PFSK-1 (cell line): ENCODE measurements around the gene SYNDIG1.

Experiments used
- FOXP2 ChIP-seq: optimal IDR thresholded peaks from 2 replicates; pipeline ENCODE3; 2011; ENCODE audit warnings: borderline replicate concordance, control low read depth, inconsistent platforms; ENCODE audit not compliant: insufficient read depth; ENCODE audit errors: extremely low read length, extremely low read depth
- POLR2AphosphoS5 ChIP-seq: IDR thresholded peaks from 2 replicates; pipeline ENCODE4 v1.6.1; 2012; ENCODE audit warnings: low read depth, mild to moderate bottlenecking, control low read depth, low read length, moderate library complexity
- REST ChIP-seq, 2 experiments: IDR thresholded peaks; 2 replicates each; pipeline versions ENCODE4 v1.6.1 to v1.8.0; 2011 to 2012; ENCODE audit warnings: low read depth in 2 of 2, low read length in 2 of 2, control low read depth in 1 of 2, inconsistent platforms in 1 of 2, mild to moderate bottlenecking in 1 of 2, moderate library complexity in 1 of 2; ENCODE audit not compliant: insufficient read depth in 1 of 2
- SIN3A ChIP-seq: IDR thresholded peaks from 2 replicates; pipeline ENCODE4 v1.6.1; 2012; ENCODE audit warnings: mild to moderate bottlenecking, low read length, moderate library complexity, borderline replicate concordance; ENCODE audit not compliant: insufficient read depth
- TAF1 ChIP-seq: IDR thresholded peaks from 2 replicates; pipeline ENCODE4 v1.6.1; 2012; ENCODE audit warnings: low read length, control low read depth, borderline replicate concordance; ENCODE audit not compliant: insufficient read depth

Gene SYNDIG1

DNA sequence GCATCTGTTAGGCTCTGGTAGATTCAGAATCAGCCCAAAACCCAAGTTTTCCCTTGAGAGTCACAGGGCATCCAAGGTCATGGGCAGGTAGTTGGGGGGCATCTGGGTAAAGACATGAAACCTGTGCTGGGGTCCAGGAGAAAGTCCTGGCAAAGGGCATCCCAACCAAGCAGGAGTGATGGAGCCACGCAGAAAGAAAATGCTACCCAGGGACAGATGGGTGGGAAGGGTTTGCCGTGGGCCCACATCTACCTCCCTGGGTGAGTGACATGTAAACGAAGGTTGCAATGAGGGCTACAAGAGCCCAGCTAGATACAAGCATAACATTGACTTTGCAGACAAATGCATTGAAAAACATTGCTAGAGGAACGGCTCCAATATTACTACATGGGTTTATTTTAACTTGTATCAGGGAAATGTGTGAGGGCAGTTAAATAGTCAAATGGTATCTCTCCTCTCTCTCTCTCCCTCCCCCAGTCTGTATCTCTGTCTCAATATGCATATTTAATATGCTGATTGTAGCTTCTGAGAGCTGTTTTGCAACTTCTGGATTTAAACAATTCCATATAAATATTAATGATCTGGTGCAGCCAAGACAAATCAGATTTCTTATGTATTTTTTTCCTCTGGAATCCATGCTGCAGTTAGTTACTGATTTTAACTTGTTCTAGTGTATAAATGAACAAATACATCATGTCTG is 135.7 kb downstream of the SYNDIG1 start:
- no peak for TF ChIP-seq POLR2AphosphoS5
- no peak for TF ChIP-seq TAF1
- no peak for TF ChIP-seq REST (IDR thresholded peaks at IDR 0.05; ENCODE audit: insufficient read depth in 1 of 2, low read depth in 2 of 2, low read length in 2 of 2)
- TF ChIP-seq FOXP2: no peak
- TF ChIP-seq SIN3A: no peak

DNA sequence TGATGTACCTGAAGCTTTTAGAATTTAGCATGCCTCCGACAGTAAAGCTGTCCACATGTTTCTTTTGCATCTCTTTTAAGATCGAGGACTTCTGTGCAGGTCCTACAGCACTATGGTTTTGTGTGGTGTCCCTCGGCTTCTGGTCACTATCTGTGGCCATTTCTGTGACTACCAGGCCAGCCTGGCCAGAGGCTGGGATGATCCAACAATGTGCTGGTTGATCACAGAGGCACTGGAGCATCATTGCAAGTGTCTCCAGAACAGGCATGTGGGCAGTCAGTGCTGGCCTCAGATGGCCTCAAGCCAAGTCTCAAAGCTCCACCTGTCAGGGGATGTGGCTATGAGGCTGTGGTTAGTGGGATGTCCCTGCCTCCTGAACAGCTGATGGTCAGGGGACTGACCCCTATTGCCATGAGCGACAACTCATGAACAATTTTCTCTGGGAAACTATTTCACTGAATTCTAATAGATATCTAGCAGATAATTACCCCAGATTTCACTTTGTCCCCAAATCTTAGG is 136.6 kb downstream of the SYNDIG1 start:
- TF ChIP-seq POLR2AphosphoS5 (no peak), SIN3A (no peak), FOXP2 (no peak), REST (IDR thresholded peaks at IDR 0.05; ENCODE audit: insufficient read depth in 1 of 2, low read depth in 2 of 2, low read length in 2 of 2) (no peak), TAF1 (no peak)

DNA sequence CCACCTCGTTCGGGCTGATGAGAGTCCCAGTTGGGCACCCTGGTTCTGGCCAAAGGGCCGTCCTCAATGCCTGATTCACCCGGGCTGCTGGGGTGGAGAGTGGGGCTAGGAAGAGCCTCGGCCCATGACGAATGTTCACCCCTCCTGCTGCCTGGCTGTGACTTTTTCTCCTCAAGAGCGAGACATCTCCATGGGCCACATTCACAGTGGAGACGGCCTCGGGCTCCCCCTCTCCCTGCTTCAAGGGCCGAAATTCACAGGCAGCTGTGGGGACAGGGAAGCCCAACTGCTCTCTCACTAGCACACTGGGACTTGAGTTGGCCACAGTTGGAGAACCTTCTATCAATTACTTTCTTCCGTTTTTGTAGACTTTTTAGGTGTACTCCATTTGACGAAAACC is 138.0 kb downstream of the SYNDIG1 start:
- TF ChIP-seq FOXP2 (no peak), TAF1 (no peak), POLR2AphosphoS5 (no peak), REST (IDR thresholded peaks at IDR 0.05; ENCODE audit: insufficient read depth in 1 of 2, low read depth in 2 of 2, low read length in 2 of 2) (no peak), SIN3A (no peak)

DNA sequence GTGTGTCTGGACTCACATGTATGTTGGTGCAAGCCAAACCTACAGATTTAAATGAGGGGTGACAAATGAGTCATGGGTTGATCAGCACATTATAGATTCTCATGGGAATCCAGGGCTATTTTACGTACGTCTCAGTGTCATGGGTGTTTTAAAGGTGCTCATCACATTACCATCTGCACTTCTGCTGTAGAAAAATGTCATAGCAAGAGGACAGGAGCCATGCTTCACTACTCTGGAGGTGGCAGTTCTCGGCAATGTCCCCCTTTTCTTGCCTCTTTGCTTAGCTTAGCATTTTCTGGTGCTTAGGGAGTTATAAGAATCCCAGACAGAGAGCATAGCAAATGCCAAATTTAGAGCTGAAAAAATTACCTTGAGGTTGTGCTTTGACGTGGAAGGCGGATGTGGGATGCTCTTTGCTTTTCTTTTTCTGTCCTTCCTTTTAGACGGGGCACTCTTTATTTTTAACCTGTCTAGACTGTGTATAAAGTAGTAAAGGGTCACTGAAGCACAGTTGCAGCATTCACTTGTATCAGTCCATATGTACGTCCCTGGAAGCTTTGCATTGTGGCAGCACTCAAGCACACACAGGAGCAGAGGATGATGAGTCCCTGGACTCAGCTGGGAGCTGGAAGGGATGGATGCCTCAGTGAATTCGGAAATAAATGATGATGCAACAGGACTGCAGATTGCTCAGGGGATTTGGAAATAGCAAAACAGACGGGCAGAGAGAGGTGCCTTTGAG is 139.7 kb downstream of the SYNDIG1 start:
- TF ChIP-seq REST (IDR thresholded peaks at IDR 0.05; ENCODE audit: insufficient read depth in 1 of 2, low read depth in 2 of 2, low read length in 2 of 2) (no peak), FOXP2 (no peak), POLR2AphosphoS5 (no peak)

GRCh38 chr20:24609757-24610156 is 140.3 kb downstream of the SYNDIG1 start:
- TF ChIP-seq FOXP2: no peak
- no peak for TF ChIP-seq POLR2AphosphoS5
- no peak for TF ChIP-seq REST (IDR thresholded peaks at IDR 0.05; ENCODE audit: insufficient read depth in 1 of 2, low read depth in 2 of 2, low read length in 2 of 2)
- TF ChIP-seq SIN3A: no peak
- no peak for TF ChIP-seq TAF1
